ENCODE measurements around the gene RUNX1. TPM values are rescaled to one million over a fixed set of nuclear protein-coding genes. Genes with fewer than 3 reads are reported as not detected.

The RUNX1 gene
- total RNA-seq, 1 donor from 2014 or later: 7.8 TPM

DNA sequence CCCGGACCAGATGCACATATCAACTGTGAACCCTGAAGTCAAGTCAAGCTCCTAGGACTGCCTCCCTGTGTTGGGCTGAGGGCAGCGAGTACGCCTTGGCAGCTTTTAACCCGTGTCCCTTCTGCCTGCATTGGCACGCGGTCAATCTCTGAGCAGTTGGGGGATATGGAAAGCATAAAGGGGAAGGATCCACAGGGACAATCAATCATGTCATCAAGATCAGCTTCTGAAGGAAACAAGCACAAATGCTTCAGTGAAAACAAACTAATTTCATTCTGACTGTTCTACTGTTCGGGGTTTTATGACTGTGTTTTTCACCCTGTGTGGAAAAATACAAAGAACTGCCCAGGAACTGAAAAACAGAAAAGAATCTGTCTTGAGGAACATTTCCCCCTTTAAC lies 106.2 kb downstream of the RUNX1 start:
- Histone ChIP-seq H3K4me3 (ENCODE audit: low read length in 3 of 3) (no peak overlapping the region), H3K36me3 (ENCODE audit: control insufficient read depth in 3 of 3, insufficient read depth in 3 of 3, low read length in 3 of 3) (no peaks in the 10 kb centered on the region), H3K27me3 (ENCODE audit: control insufficient read depth in 3 of 3, insufficient read depth in 3 of 3, low read length in 3 of 3) (no peaks in the 10 kb centered on the region), H3K9me3 (ENCODE audit: control insufficient read depth in 3 of 3, low read length in 3 of 3) (no peaks in the 10 kb centered on the region), H3K9ac (ENCODE audit: low read depth in 1 of 3, low read length in 3 of 3) (no peak overlapping the region), H3K27ac (ENCODE audit: low read depth, low read length) (no peak overlapping the region), H3K4me1 (ENCODE audit: control insufficient read depth in 3 of 3, insufficient read depth in 3 of 3, low read length in 3 of 3) (peaks cover 0 to 2% (median 0%) of the 10 kb centered on the region in 3 donors)

- no peak overlapping the region for H3K9ac ChIP-seq (ENCODE audit: low read depth in 1 of 3, low read length in 3 of 3)
- no peak overlapping the region for H3K27ac ChIP-seq (ENCODE audit: low read depth, low read length)
- no peaks in the 10 kb centered on the region for H3K9me3 ChIP-seq (ENCODE audit: control insufficient read depth in 3 of 3, low read length in 3 of 3)
- peaks cover 0 to 2% (median 0%) of the 10 kb centered on the region in 3 donors for H3K4me1 ChIP-seq (ENCODE audit: control insufficient read depth in 3 of 3, insufficient read depth in 3 of 3, low read length in 3 of 3)
- no peaks in the 10 kb centered on the region for H3K36me3 ChIP-seq (ENCODE audit: control insufficient read depth in 3 of 3, insufficient read depth in 3 of 3, low read length in 3 of 3)
- no peak overlapping the region for H3K4me3 ChIP-seq (ENCODE audit: low read length in 3 of 3)
- H3K27me3 ChIP-seq (ENCODE audit: control insufficient read depth in 3 of 3, insufficient read depth in 3 of 3, low read length in 3 of 3): no peaks in the 10 kb centered on the region
Observed at GRCh38 chr21:34941162-34941561, 107.9 kb downstream of the RUNX1 start.

- Histone ChIP-seq H3K9me3 (ENCODE audit: control insufficient read depth in 3 of 3, low read length in 3 of 3) (no peaks in the 10 kb centered on the region), H3K4me1 (ENCODE audit: control insufficient read depth in 3 of 3, insufficient read depth in 3 of 3, low read length in 3 of 3) (peaks cover 0 to 2% (median 0%) of the 10 kb centered on the region in 3 donors), H3K4me3 (ENCODE audit: low read length in 3 of 3) (no peak overlapping the region), H3K36me3 (ENCODE audit: control insufficient read depth in 3 of 3, insufficient read depth in 3 of 3, low read length in 3 of 3) (no peaks in the 10 kb centered on the region), H3K27ac (ENCODE audit: low read depth, low read length) (no peak overlapping the region), H3K9ac (ENCODE audit: low read depth in 1 of 3, low read length in 3 of 3) (no peak overlapping the region), H3K27me3 (ENCODE audit: control insufficient read depth in 3 of 3, insufficient read depth in 3 of 3, low read length in 3 of 3) (no peaks in the 10 kb centered on the region)
Observed at GRCh38 chr21:34939673-34940331, 109.3 kb downstream of the RUNX1 start.

DNA sequence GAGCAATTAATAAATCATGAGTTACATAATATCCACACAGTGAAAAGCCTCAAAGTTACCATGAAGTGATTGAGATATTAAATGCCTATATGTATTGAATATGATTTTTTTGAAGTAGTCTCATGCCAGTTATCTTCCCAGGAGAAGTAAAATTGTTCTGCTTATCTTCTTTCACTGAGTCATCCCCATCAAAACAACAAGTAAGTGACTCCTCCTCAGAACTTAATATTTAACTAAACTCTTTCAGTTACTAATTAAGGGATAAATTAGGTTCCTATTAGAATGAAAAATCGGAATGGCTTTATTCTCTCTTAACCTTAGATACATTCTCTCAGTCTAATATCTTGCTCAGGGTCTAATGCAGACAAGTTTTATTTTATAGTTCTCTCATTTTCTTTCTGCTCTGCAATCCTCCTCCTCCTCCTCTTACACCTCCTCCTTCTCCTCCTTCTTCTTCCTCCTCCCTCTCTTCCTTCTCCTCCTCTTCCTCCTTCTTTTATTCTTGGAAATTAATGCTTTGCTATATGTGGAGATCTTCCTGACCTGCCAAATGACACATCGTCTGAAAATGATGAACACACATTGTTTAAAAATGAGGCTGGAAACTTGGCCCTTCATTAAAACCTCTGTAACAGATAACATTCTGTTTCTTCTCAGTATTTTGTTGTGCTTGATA lies 110.9 kb downstream of the RUNX1 start:
- Histone ChIP-seq H3K4me3 (ENCODE audit: low read length in 3 of 3) (no peak overlapping the region), H3K27ac (ENCODE audit: low read depth, low read length) (no peak overlapping the region), H3K4me1 (ENCODE audit: control insufficient read depth in 3 of 3, insufficient read depth in 3 of 3, low read length in 3 of 3) (peaks cover 0 to 4% (median 0%) of the 10 kb centered on the region in 3 donors), H3K36me3 (ENCODE audit: control insufficient read depth in 3 of 3, insufficient read depth in 3 of 3, low read length in 3 of 3) (no peaks in the 10 kb centered on the region), H3K27me3 (ENCODE audit: control insufficient read depth in 3 of 3, insufficient read depth in 3 of 3, low read length in 3 of 3) (no peaks in the 10 kb centered on the region), H3K9ac (ENCODE audit: low read depth in 1 of 3, low read length in 3 of 3) (no peak overlapping the region), H3K9me3 (ENCODE audit: control insufficient read depth in 3 of 3, low read length in 3 of 3) (no peaks in the 10 kb centered on the region)

DNA sequence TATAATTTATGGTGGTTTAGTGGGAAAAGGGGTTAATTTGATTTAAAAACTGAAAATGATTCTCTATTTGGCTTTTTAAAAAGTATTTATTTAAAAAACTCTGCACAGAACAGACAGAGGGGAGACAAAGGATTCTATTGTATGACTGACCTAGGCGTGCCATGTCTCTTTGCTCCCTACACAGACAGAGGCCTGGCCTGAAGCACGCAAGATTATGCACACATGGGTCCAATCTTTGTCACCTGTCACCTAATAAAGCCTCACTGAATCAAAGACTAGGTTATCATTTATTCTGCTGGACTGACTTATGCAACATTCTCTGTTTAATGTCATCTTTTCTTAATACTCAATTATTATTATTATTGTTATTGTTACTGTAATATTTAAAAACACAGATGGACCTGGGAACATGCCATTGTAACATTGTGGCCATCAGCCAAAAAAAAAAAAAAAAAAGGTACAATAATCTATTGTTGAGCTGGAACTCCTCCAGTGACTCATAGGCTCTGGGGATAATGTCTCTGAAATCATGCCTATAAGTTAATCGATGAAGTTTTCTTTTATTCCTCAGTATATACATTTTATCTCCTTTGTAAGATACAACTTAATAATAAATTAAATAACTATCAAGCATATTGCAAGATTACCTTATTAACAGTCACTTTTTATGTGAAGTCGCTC lies 112.1 kb downstream of the RUNX1 start:
- Histone ChIP-seq H3K4me1 (ENCODE audit: control insufficient read depth in 3 of 3, insufficient read depth in 3 of 3, low read length in 3 of 3) (peaks cover 0 to 4% (median 0%) of the 10 kb centered on the region in 3 donors), H3K9ac (ENCODE audit: low read depth in 1 of 3, low read length in 3 of 3) (no peak overlapping the region), H3K27ac (ENCODE audit: low read depth, low read length) (no peak overlapping the region), H3K27me3 (ENCODE audit: control insufficient read depth in 3 of 3, insufficient read depth in 3 of 3, low read length in 3 of 3) (no peaks in the 10 kb centered on the region), H3K9me3 (ENCODE audit: control insufficient read depth in 3 of 3, low read length in 3 of 3) (no peaks in the 10 kb centered on the region), H3K4me3 (ENCODE audit: low read length in 3 of 3) (no peak overlapping the region), H3K36me3 (ENCODE audit: control insufficient read depth in 3 of 3, insufficient read depth in 3 of 3, low read length in 3 of 3) (no peaks in the 10 kb centered on the region)

DNA sequence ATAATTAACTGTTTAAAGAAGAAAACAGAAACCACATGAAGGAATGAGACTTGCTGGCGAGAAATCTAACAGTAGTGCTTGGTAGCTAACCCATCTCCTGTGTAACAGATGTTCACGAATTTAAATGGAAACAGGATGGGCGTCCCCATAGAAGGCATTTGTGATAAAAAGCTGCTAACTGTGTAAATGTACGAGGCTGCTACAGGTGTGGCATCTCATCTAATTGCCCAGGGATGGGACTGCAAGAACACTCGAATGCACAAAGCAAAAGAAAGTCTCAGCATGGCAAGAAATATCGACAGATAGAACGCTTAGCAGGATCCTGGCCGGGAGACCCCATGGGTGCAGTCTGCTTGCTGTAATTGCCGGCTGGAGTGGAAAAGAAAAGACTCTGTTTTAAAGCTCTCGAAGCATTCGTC lies 112.7 kb downstream of the RUNX1 start:
- no peak overlapping the region for H3K27ac ChIP-seq (ENCODE audit: low read depth, low read length)
- no peaks in the 10 kb centered on the region for H3K9me3 ChIP-seq (ENCODE audit: control insufficient read depth in 3 of 3, low read length in 3 of 3)
- no peak overlapping the region for H3K4me3 ChIP-seq (ENCODE audit: low read length in 3 of 3)
- H3K4me1 ChIP-seq (ENCODE audit: control insufficient read depth in 3 of 3, insufficient read depth in 3 of 3, low read length in 3 of 3): peaks cover 0 to 4% (median 0%) of the 10 kb centered on the region in 3 donors
- H3K36me3 ChIP-seq (ENCODE audit: control insufficient read depth in 3 of 3, insufficient read depth in 3 of 3, low read length in 3 of 3): no peaks in the 10 kb centered on the region
- no peak overlapping the region for H3K9ac ChIP-seq (ENCODE audit: low read depth in 1 of 3, low read length in 3 of 3)
- no peaks in the 10 kb centered on the region for H3K27me3 ChIP-seq (ENCODE audit: control insufficient read depth in 3 of 3, insufficient read depth in 3 of 3, low read length in 3 of 3)

DNA sequence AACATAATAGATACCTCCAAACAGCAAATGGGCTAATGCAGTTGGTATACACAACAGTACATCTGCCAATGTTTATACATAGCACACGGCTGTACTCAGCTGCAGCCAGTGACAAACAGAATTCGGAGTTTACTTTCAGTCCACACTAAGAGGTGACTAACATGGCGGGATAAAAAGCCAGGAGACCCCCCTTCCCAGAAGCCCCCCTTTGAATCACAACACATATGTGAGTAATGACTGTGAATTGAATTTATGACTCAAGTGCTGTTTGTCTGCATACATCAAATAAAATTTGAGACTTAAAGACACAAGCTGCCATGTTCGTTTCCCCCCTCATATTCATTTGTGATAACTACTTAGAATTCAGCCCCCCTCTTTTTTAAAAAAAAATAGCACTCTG lies 113.2 kb downstream of the RUNX1 start:
- Histone ChIP-seq H3K4me1 (ENCODE audit: control insufficient read depth in 3 of 3, insufficient read depth in 3 of 3, low read length in 3 of 3) (peaks cover 0 to 4% (median 0%) of the 10 kb centered on the region in 3 donors), H3K36me3 (ENCODE audit: control insufficient read depth in 3 of 3, insufficient read depth in 3 of 3, low read length in 3 of 3) (no peaks in the 10 kb centered on the region), H3K4me3 (ENCODE audit: low read length in 3 of 3) (no peak overlapping the region), H3K9me3 (ENCODE audit: control insufficient read depth in 3 of 3, low read length in 3 of 3) (no peaks in the 10 kb centered on the region), H3K27me3 (ENCODE audit: control insufficient read depth in 3 of 3, insufficient read depth in 3 of 3, low read length in 3 of 3) (no peaks in the 10 kb centered on the region), H3K27ac (ENCODE audit: low read depth, low read length) (no peak overlapping the region), H3K9ac (ENCODE audit: low read depth in 1 of 3, low read length in 3 of 3) (no peak overlapping the region)

GRCh38 chr21:34935452-34935851 lies 113.7 kb downstream of the RUNX1 start:
- no peak overlapping the region for H3K9ac ChIP-seq (ENCODE audit: low read depth in 1 of 3, low read length in 3 of 3)
- H3K27me3 ChIP-seq (ENCODE audit: control insufficient read depth in 3 of 3, insufficient read depth in 3 of 3, low read length in 3 of 3): no peaks in the 10 kb centered on the region
- no peaks in the 10 kb centered on the region for H3K9me3 ChIP-seq (ENCODE audit: control insufficient read depth in 3 of 3, low read length in 3 of 3)
- H3K4me1 ChIP-seq (ENCODE audit: control insufficient read depth in 3 of 3, insufficient read depth in 3 of 3, low read length in 3 of 3): peaks cover 0 to 4% (median 0%) of the 10 kb centered on the region in 3 donors
- H3K4me3 ChIP-seq (ENCODE audit: low read length in 3 of 3): no peak overlapping the region
- no peak overlapping the region for H3K27ac ChIP-seq (ENCODE audit: low read depth, low read length)
- H3K36me3 ChIP-seq (ENCODE audit: control insufficient read depth in 3 of 3, insufficient read depth in 3 of 3, low read length in 3 of 3): no peaks in the 10 kb centered on the region

GRCh38 chr21:34934350-34934749 lies 114.8 kb downstream of the RUNX1 start:
- H3K27ac ChIP-seq (ENCODE audit: low read depth, low read length): no peak overlapping the region
- peaks cover 0 to 2% (median 0%) of the 10 kb centered on the region in 3 donors for H3K4me1 ChIP-seq (ENCODE audit: control insufficient read depth in 3 of 3, insufficient read depth in 3 of 3, low read length in 3 of 3)
- H3K27me3 ChIP-seq (ENCODE audit: control insufficient read depth in 3 of 3, insufficient read depth in 3 of 3, low read length in 3 of 3): no peaks in the 10 kb centered on the region

More at GRCh38 chr21:34934350-34934749, 114.8 kb downstream of the RUNX1 start:
- no peaks in the 10 kb centered on the region for H3K36me3 ChIP-seq (ENCODE audit: control insufficient read depth in 3 of 3, insufficient read depth in 3 of 3, low read length in 3 of 3)
- no peaks in the 10 kb centered on the region for H3K9me3 ChIP-seq (ENCODE audit: control insufficient read depth in 3 of 3, low read length in 3 of 3)
- H3K9ac ChIP-seq (ENCODE audit: low read depth in 1 of 3, low read length in 3 of 3): no peak overlapping the region
- no peak overlapping the region for H3K4me3 ChIP-seq (ENCODE audit: low read length in 3 of 3)
